A549 (cell line): ENCODE results near the gene TMEM217. TPM values are rescaled to one million over a fixed set of nuclear protein-coding genes. Genes with fewer than 3 reads are reported as not detected.

Experiments used
- ATAC-seq, 2 experiments: fragments of 200-7000 bp in 1 of 2; fragments of >200 bp in 1 of 2; cut with Nextera tagmentation in 1 of 2; cut with Tn5 transposase in 1 of 2; 3 replicates each; pipeline versions ENCODE4 v1.8.0 to v1.9.1; 2018 to 2020; ENCODE audit warnings: mild to moderate bottlenecking in 1 of 2, moderate library complexity in 1 of 2
- CTCF ChIA-PET: fragments of 300-600 bp; sonication (Branson Sonifier 250); formaldehyde crosslinking; extraction: SDS; loops from one replicate; lab custom pipeline; 2021; ENCODE audit warnings: antibody characterized with exemption, inconsistent platforms; lab: Yijun Ruan, JAX
- POLR2A ChIA-PET: fragments of 350-600 bp; formaldehyde crosslinking; extraction: SDS; loops from one replicate; lab custom pipeline; 2021; ENCODE audit warnings: antibody characterized with exemption, inconsistent platforms; lab: Yijun Ruan, JAX
- DNase-seq, 2 experiments: peaks; one replicate each; pipeline versions ENCODE4 v3.0.0 to v3.0.0-alpha.2; 2011 to 2016; ENCODE audit warnings: low read depth in 1 of 2, low spot score in 1 of 2
- FAIRE-seq: peaks from 2 replicates; lab custom pipeline; 2011; peaks lifted over from hg19 to GRCh38; lab: Jason Lieb, UNC
- H3K27ac ChIP-seq, 2 experiments: fragments of >200 bp; sonication (Bioruptor Twin); formaldehyde crosslinking; 3 replicates each; pipeline ENCODE4 v1.5.1; 2016 to 2017
- H3K4me1 ChIP-seq: fragments of >200 bp; sonication (Bioruptor Twin); formaldehyde crosslinking; 3 replicates; pipeline ENCODE4 v1.6.1; 2016
- H3K4me2 ChIP-seq: fragments of >200 bp; sonication (Bioruptor Twin); formaldehyde crosslinking; 3 replicates; pipeline ENCODE4 v1.6.1; 2016
- H3K4me3 ChIP-seq: fragments of >200 bp; sonication (Bioruptor Twin); formaldehyde crosslinking; 3 replicates; pipeline ENCODE4 v1.5.1; 2016
- H3K9me3 ChIP-seq: fragments of >200 bp; sonication (Bioruptor Twin); formaldehyde crosslinking; 3 replicates; pipeline ENCODE4 v1.6.1; 2016
- BCL3 ChIP-seq: fragments of >200 bp; sonication (Bioruptor Twin); formaldehyde crosslinking; IDR thresholded peaks from 3 replicates; pipeline ENCODE4 v1.6.1; 2016
- CBX2 ChIP-seq: fragments of 200-600 bp; sonication (generic); IDR thresholded peaks from 2 replicates; pipeline ENCODE4 v1.6.1; 2016; ENCODE audit warnings: low read depth, mild to moderate bottlenecking, borderline replicate concordance
- CBX8 ChIP-seq: fragments of 200-600 bp; sonication (generic); IDR thresholded peaks from 2 replicates; pipeline ENCODE4 v1.6.1; 2016
- CEBPB ChIP-seq, 2 experiments: fragments of >200 bp in 1 of 2; sonication (Bioruptor Twin) in 1 of 2; formaldehyde crosslinking in 1 of 2; IDR thresholded peaks; 2 replicates each; pipeline ENCODE4 v1.6.1; 2012 to 2016
- EHMT2 ChIP-seq: fragments of 200-600 bp; sonication (generic); IDR thresholded peaks from 2 replicates; pipeline ENCODE4 v1.6.1; 2016; ENCODE audit warnings: antibody characterized with exemption, low read depth, mild to moderate bottlenecking, moderate library complexity
- EP300 ChIP-seq, 2 experiments: fragments of >200 bp; sonication (Bioruptor Twin); formaldehyde crosslinking; IDR thresholded peaks; 2 replicates in 1 of 2; 3 replicates in 1 of 2; pipeline ENCODE4 v1.6.1; 2016 to 2017
- HOXB13 ChIP-seq: fragments of 250-450 bp; sonication (Bioruptor Pico); IDR thresholded peaks from 2 replicates; pipeline ENCODE4 v1.5.0; 2020; ENCODE audit warnings: low read depth, mild to moderate bottlenecking, moderate library complexity
- HOXB5 ChIP-seq: fragments of 250-450 bp; sonication (Bioruptor Pico); IDR thresholded peaks from 2 replicates; pipeline ENCODE4 v1.5.0; 2020; ENCODE audit warnings: mild to moderate bottlenecking, moderate library complexity
- JUNB ChIP-seq: fragments of >200 bp; sonication (Bioruptor Twin); formaldehyde crosslinking; IDR thresholded peaks from 2 replicates; pipeline ENCODE4 v1.6.1; 2016
- MAFK ChIP-seq: fragments of 450-650 bp; IDR thresholded peaks from 2 replicates; pipeline ENCODE4 v1.6.1; 2014; ENCODE audit not compliant: partially characterized antibody
- MAX ChIP-seq: IDR thresholded peaks from 2 replicates; pipeline ENCODE4 v1.6.1; 2012
- MAZ ChIP-seq: fragments of 150-350 bp; IDR thresholded peaks from 2 replicates; pipeline ENCODE4 v1.6.1; 2014; ENCODE audit warnings: antibody characterized with exemption, low read depth, low read length, borderline replicate concordance
- POLR2A ChIP-seq: IDR thresholded peaks from 2 replicates; pipeline ENCODE4 v1.6.1; 2012; ENCODE audit warnings: mild to moderate bottlenecking, low read length
- POLR2AphosphoS2 ChIP-seq: conservative IDR thresholded peaks from 2 replicates; pipeline ENCODE4 v1.6.1; 2012; ENCODE audit warnings: low read length, improper control_type of control experiment, inconsistent platforms
- RFX5 ChIP-seq: fragments of 450-650 bp; IDR thresholded peaks from 2 replicates; pipeline ENCODE4 v1.7.1; 2014; ENCODE audit warnings: antibody characterized with exemption, mild to moderate bottlenecking, moderate library complexity
- RNF2 ChIP-seq: fragments of 200-600 bp; sonication (generic); IDR thresholded peaks from 2 replicates; pipeline ENCODE4 v1.6.1; 2016; ENCODE audit warnings: low read depth, mild to moderate bottlenecking, antibody characterized with exemption, moderate library complexity, borderline replicate concordance
- SMC3 ChIP-seq: fragments of >200 bp; sonication (Bioruptor Twin); formaldehyde crosslinking; IDR thresholded peaks from 3 replicates; pipeline ENCODE4 v1.6.1; 2018; ENCODE audit warnings: inconsistent platforms
- SREBF2 ChIP-seq: fragments of 450-650 bp; IDR thresholded peaks from 2 replicates; pipeline ENCODE4 v1.6.1; 2014; ENCODE audit warnings: mild to moderate bottlenecking, moderate library complexity
- TFCP2L1 ChIP-seq: fragments of 250-450 bp; sonication (Bioruptor Pico); IDR thresholded peaks from 2 replicates; pipeline ENCODE4 v1.5.0; 2021; ENCODE audit warnings: mild to moderate bottlenecking
- ZFP36 ChIP-seq: fragments of 450-650 bp; IDR thresholded peaks from 2 replicates; pipeline ENCODE4 v1.6.1; 2014; ENCODE audit warnings: borderline replicate concordance; ENCODE audit not compliant: partially characterized antibody
- ZNF302 ChIP-seq: fragments of 250-450 bp; sonication (Bioruptor Pico); IDR thresholded peaks from 2 replicates; pipeline ENCODE4 v1.9.0; 2021; ENCODE audit warnings: inconsistent platforms, mild to moderate bottlenecking, moderate library complexity
- ZSCAN20 ChIP-seq: fragments of 250-450 bp; sonication (Bioruptor Pico); IDR thresholded peaks from 2 replicates; pipeline ENCODE4 v1.8.0; 2022; ENCODE audit warnings: mild to moderate bottlenecking, moderate library complexity
- WGBS: methylation state at CpG from one replicate; pipeline ENCODE4 v1.1.6; 2017; ENCODE audit errors: missing lambda C conversion rate; 5-methylcytosine and 5-hydroxymethylcytosine counted together
- polyA plus RNA-seq, 4 experiments: library from polyadenylated mRNA; depleted of rRNA in 3 of 4; stranded (reverse); fragments of >200 nt; fragmentation: RNase III in 1 of 4; extraction: RNeasy Plus Mini Kit Qiagen cat#74134 plus additional on column Dnase treatment in 1 of 4; gene quantifications; 2 replicates in 3 of 4; 3 replicates in 1 of 4; pipeline ENCODE4 v1.2.3, GENCODE V29; 2011 to 2017
- TF ChIP-seq, protein P1 (sequence below): fragments of 250-450 bp; sonication (Bioruptor Pico); IDR thresholded peaks from 2 replicates; pipeline ENCODE4 v1.5.0; 2020; ENCODE audit warnings: low read depth, mild to moderate bottlenecking, moderate library complexity
- TF ChIP-seq, protein P2 (sequence below): fragments of 200-600 bp; sonication (generic); IDR thresholded peaks from 2 replicates; pipeline ENCODE4 v1.6.1; 2016; ENCODE audit warnings: antibody characterized with exemption, mild to moderate bottlenecking, moderate library complexity

The TMEM217 gene
- polyA plus RNA-seq, 2 of the 4 experiments (the other 2 are of a cell fraction), result 0.59 to 1.6 TPM

- FAIRE-seq (no peak), ATAC-seq (peak; percentile 97 to 98)
- POLR2A ChIA-PET, result interaction anchor here (0.7 to 1.4 kb wide), 2 partner anchors 20 to 164 kb away, joined by 3 to 6 read pairs; no protein-coding TSS in a partner anchor
- Histone ChIP-seq H3K9me3 (no peaks in the 10 kb centered on the region), H3K4me3 (peak overlapping the region; percentile 52), H3K27ac (peak overlapping the region; percentile 75 to 87)
- 3% methylated on average over 7 of the region's 39 CpGs for WGBS
- TF ChIP-seq POLR2AphosphoS2, result no peak
- TF ChIP-seq EHMT2, result no peak
- TF ChIP-seq POLR2A, result peak; percentile 42; the same call in 1 of the 2 replicates
- TF ChIP-seq, protein P1, sequence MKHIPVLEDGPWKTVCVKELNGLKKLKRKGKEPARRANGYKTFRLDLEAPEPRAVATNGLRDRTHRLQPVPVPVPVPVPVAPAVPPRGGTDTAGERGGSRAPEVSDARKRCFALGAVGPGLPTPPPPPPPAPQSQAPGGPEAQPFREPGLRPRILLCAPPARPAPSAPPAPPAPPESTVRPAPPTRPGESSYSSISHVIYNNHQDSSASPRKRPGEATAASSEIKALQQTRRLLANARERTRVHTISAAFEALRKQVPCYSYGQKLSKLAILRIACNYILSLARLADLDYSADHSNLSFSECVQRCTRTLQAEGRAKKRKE (CRISPR knock-in tag), result no peak
- no peak for TF ChIP-seq EP300 (IDR thresholded peaks at IDR 0.05)
- TF ChIP-seq ZFP36, result no peak
- no peak for TF ChIP-seq CEBPB (IDR thresholded peaks at IDR 0.05)
- no peak for TF ChIP-seq CBX2
- no peak for TF ChIP-seq MAFK
- no peak for TF ChIP-seq HOXB13 (CRISPR knock-in tag)
- TF ChIP-seq ZSCAN20 (CRISPR knock-in tag), result no peak
- 0 out of 2 replicates have a peak, but pooled peaks have one; percentile 21 for TF ChIP-seq MAX
- TF ChIP-seq, all 56 proteins: peak for 2
- CTCF ChIA-PET, result interaction anchor here (0.8 to 3.9 kb wide), 6 partner anchors 12 to 456 kb away, joined by 3 to 19 read pairs (median 3); no protein-coding TSS in a partner anchor
- Histone ChIP-seq H3K4me1 (peaks cover 13% of the 10 kb centered on the region; the same call in 2 of the 3 replicates), H3K4me2 (peak overlapping the region; percentile 70)
- peak; percentile 77 to 91 for DNase-seq
These were observed 35.6 kb downstream of the TMEM217 start for GRCh38 chr6:37222125-37222967.

- FAIRE-seq, result no peak
- TF ChIP-seq EP300 (IDR thresholded peaks at IDR 0.05), result no peak
- TF ChIP-seq TFCP2L1, result no peak
- no peak for TF ChIP-seq ZNF302 (CRISPR knock-in tag)
- no peak for TF ChIP-seq ZSCAN20 (CRISPR knock-in tag)
- TF ChIP-seq RNF2, result no peak
- no peak for TF ChIP-seq HOXB5 (CRISPR knock-in tag)
- TF ChIP-seq, all 56 proteins: peak for 0
- DNase-seq, result no peak
- H3K4me3 ChIP-seq, result peak overlapping the region; percentile 52
- H3K4me1 ChIP-seq, result peaks cover 13% of the 10 kb centered on the region; the same call in 2 of the 3 replicates
- peak; percentile 42 to 45; a peak in 4 of 6 replicates for ATAC-seq
- H3K9me3 ChIP-seq, result no peaks in the 10 kb centered on the region
- H3K27ac ChIP-seq, result peak overlapping the region; percentile 75 to 87
- 57% methylated on average over 6 of the region's 6 CpGs for WGBS
- H3K4me2 ChIP-seq, result peak overlapping the region; percentile 70
- CTCF ChIA-PET, result interaction anchor here (0.8 to 3.9 kb wide), 4 partner anchors 11 to 455 kb away, joined by 3 to 19 read pairs (median 3); no protein-coding TSS in a partner anchor
- POLR2A ChIA-PET, result interaction anchor here (1.4 kb wide), 1 partner anchor 21 kb away, joined by 6 read pairs; no protein-coding TSS in a partner anchor
These were observed 36.3 kb downstream of the TMEM217 start for GRCh38 chr6:37221585-37222124.

GRCh38 chr6:37218511-37218910 lies 39.4 kb downstream of the TMEM217 start:
- FAIRE-seq, result no peak
- no peaks in the 10 kb centered on the region for H3K9me3 ChIP-seq
- TF ChIP-seq POLR2AphosphoS2 (no peak), CBX2 (no peak), HOXB13 (CRISPR knock-in tag) (no peak), SREBF2 (no peak), SMC3 (no peak), HOXB5 (CRISPR knock-in tag) (no peak), MAZ (no peak), RFX5 (no peak), POLR2A (no peak), BCL3 (no peak), CBX8 (no peak), JUNB (no peak)
- TF ChIP-seq, protein P2, sequence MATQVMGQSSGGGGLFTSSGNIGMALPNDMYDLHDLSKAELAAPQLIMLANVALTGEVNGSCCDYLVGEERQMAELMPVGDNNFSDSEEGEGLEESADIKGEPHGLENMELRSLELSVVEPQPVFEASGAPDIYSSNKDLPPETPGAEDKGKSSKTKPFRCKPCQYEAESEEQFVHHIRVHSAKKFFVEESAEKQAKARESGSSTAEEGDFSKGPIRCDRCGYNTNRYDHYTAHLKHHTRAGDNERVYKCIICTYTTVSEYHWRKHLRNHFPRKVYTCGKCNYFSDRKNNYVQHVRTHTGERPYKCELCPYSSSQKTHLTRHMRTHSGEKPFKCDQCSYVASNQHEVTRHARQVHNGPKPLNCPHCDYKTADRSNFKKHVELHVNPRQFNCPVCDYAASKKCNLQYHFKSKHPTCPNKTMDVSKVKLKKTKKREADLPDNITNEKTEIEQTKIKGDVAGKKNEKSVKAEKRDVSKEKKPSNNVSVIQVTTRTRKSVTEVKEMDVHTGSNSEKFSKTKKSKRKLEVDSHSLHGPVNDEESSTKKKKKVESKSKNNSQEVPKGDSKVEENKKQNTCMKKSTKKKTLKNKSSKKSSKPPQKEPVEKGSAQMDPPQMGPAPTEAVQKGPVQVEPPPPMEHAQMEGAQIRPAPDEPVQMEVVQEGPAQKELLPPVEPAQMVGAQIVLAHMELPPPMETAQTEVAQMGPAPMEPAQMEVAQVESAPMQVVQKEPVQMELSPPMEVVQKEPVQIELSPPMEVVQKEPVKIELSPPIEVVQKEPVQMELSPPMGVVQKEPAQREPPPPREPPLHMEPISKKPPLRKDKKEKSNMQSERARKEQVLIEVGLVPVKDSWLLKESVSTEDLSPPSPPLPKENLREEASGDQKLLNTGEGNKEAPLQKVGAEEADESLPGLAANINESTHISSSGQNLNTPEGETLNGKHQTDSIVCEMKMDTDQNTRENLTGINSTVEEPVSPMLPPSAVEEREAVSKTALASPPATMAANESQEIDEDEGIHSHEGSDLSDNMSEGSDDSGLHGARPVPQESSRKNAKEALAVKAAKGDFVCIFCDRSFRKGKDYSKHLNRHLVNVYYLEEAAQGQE, result no peak
- TF ChIP-seq, protein P1 (CRISPR knock-in tag), result no peak

More at GRCh38 chr6:37218511-37218910, 39.4 kb downstream of the TMEM217 start:
- 77% methylated on average over 8 of the region's 8 CpGs for WGBS
- Histone ChIP-seq H3K4me1 (peaks cover 12% of the 10 kb centered on the region; the same call in 2 of the 3 replicates), H3K27ac (no peak overlapping the region), H3K4me3 (no peak overlapping the region), H3K4me2 (no peak overlapping the region)
- DNase-seq (no peak), ATAC-seq (no peak)
- POLR2A ChIA-PET, result no interaction called here
- CTCF ChIA-PET, result no interaction called here
